Inflammatory macrophage treated with lipopolysaccharide for 1 hour (primary cell): ENCODE measurements around the gene FAM180A.
"Not testable (repeated sequence)": the region's sequence is repeated elsewhere in the genome, so short reads cannot be mapped to it uniquely, and the experiment has no call there.

Experiments
- DNase-seq, 2 donors: peaks; one replicate each; pipeline ENCODE4 v3.0.0-alpha.2; 2020 to 2022

FAM180A gene

GRCh38 chr7:135712182-135712782 is 36.3 kb downstream of the FAM180A start:
- DNase-seq = no peak

DNA sequence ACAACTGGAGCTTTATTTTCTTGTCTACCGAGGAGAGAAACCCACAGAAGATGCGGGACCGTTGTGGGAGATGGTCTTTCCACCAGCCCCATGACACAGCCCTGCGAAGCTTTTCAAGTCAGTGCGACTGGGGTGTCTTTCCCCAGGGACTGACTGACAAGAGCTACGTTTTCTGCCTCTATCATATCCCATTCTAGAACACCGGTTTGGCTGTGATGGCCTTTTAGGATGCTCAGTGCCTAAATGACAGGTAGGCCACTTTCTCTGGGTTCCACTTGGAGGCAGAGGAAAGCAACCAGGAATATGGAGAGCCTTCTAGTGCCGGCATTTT is 37.5 kb downstream of the FAM180A start:
- no peak for DNase-seq

DNA sequence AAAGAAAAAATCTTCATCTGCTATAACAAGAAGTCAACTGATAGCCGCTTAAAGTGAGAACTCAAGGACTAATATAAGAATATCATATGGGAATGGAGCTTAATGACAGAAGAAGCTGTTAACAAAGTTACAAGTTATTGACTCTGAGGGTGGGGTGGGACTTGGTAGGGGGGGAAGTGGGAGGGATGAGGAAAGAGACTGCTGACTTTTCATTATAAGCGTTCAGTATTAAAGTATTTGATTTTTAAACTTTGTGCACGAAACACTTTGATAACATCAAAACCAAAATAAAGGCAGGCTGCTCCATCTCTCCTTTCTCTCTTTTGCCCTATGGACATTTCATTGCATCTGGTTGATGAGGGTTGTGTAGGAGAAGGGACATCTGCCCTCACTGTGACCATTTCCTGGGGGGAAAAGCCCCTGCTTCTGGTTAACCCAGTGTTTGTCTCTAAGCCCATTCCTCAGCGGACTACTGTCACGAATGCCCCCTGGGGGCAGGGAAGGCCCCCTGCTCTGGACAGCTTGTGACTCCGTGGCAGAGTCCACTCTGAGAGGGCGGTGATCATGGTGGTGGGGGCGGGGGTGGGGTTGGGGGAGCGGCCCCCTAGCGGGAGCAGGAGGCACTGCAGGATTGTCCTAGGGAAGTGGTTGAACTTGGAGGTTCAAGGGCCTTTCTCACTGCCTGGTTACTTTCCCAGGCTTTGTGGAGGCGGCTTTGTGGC is 38.0 kb downstream of the FAM180A start:
- peak; percentile 7 to 35 for DNase-seq

- DNase-seq = no peak
These were observed 39.1 kb downstream of the FAM180A start for GRCh38 chr7:135709508-135709907.

GRCh38 chr7:135708041-135708440 is 40.6 kb downstream of the FAM180A start:
- DNase-seq = no peak

DNA sequence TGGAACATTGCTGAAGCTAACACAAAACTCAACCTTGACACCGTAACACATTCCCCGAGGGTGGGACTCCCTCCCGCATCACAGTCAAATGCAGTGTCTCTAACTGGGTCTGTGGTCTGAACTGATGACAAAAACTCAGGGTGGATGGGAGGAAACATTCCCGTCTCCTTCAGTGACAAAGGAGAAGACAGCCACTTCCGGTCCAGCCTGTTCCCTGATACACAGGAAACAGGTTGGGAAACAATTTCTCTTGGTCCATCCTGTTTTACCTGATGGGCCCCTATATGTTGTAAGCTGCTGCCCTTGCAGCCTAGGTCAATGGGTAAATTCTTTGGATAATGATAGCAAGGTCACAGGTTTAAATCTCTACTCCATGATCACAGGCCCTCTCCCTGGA is 41.0 kb downstream of the FAM180A start:
- no peak for DNase-seq

DNA sequence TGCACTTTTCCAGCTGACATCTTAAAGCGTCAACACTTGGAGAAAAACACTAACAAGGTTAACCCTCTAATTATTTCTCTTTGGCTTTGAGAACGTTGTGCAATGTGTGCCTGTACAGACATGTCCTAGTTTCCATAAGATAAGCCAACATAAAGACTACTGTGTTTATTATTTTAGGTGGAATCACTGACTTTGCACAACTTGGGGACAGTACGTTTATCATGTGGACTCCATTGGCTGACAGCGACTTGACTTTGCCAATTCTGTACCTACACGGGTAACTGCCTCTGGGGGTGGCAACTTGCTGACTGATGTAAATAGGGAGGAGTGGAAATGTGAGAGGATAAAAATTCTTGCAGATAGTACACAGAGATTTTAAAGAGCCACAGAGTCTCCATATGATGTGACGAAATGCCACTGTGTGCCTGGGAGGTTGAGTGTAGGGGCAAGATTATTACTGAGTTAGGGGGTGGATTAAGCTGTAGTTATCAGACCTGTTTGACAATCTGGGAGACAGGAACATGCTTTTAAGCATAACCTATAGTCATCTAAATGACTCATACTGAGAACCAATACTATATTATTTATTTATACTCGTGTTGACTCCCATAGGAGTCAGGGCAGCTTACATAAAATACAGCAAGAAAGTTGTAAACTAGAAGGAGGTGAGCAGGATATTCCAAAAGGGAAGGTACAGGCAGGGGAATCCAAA is 41.6 kb downstream of the FAM180A start:
- no peak for DNase-seq

DNA sequence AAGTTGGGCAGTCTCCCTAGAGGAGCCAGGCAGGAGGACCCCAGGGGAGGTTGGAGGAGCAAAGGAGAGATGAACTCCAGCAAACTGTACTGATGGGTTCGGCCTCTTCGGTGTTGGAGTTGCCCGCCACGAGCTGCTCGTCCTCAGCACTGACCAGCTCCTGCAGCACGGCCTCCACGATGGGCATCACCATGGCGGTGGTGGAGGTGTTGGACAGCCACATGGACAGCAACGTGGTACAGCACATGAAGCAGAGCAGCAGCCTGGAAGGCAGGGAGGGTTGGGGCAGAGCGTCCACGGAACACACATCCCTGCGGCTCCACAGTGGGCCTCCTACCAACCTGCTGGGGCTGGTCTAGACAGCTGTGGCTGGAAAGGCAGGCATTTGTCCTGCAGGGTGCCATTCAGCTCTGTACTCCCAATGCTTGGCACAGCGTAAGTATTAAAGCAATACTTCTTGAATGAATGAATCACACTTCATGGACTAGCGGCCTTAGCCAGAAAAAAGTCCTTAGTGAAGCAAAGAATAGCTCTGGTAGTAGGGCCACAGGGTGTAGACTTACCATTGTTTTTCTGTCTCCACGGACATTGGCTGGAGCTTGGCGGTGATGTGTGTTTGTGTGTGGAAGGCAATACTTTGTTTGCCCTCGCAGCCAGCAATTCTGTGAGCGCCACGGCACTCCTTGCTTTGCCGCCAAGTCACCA is 42.4 kb downstream of the FAM180A start:
- DNase-seq = no peak

GRCh38 chr7:135704698-135705097 is 43.9 kb downstream of the FAM180A start:
- DNase-seq = no peak

- DNase-seq = no peak
These were observed 44.5 kb downstream of the FAM180A start for GRCh38 chr7:135704074-135704473.

DNA sequence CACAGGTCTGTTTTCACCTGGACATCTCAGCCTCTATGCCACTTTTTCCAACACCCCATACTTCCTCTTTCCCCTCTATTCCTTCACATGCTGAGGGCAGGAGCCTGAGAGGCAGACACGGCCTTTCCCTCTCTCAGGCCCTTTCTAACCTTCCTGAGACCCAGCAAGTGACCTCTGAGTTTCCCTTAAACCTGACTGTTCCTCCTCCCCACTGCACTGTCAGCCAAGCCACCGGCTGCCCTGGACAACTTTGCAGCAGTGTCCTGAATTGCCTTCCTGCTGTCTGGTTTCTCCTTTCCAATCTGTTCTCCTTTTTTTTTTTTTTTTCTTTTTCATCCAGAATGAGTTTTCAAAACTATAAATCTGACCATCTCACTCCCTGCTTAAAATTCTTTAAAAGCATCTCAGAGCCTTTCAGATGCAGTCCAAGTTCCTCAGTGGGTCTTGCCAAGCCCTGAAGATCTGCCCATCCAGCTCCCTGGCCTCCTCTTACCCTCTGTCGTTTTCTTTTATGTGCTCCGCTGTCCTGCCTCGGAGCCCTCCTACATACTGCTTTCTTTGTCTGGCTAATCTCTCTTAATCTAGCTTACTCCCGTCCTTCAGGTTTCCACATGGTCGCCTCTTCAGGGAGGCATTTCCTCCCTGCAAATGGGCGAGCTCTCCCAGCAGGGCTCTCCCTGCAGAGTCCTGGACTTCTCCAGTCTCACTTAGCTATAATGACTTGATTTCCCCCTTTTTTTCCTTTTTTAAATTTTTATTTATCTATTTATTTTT is 51.1 kb downstream of the FAM180A start:
- DNase-seq = no peak

DNA sequence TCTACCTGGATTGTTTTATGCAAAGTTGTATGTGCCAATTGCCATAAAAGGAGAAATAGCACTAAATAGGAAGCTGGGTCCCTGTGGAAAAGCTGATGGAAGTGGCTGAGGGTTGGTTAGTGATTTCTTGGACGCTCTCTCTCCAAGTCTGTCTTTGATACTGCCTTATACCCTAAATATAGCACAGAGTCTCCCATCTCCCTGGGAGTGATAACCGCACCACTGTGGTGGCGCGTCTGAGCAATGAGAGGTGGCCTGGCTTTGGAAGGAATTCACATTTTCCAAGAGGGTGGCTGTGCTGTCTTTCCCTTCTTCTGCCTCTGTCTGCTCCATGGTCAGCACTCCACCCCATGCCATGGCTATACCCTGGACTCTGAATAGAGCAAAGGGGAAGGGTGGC is 55.1 kb downstream of the FAM180A start:
- no peak for DNase-seq

DNA sequence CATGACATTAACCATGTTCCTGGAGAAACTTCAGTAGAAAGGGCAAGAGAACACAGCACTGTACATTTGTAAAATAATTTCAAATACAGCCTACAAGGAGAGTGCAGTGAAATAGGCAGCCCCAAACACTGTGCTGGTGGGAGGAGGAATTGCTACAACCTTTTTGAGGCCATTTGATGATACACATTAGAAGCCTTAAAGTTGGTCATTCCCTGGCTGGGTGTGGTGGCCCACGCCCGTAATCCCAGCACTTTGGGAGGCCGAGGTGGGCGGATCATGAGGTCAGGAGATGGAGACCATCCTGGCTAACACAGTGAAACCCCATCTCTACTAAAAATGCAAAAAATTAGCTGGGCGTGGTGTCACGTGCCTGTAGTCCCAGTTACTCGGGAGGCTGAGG is 56.0 kb downstream of the FAM180A start:
- not testable (repeated sequence) for DNase-seq

DNA sequence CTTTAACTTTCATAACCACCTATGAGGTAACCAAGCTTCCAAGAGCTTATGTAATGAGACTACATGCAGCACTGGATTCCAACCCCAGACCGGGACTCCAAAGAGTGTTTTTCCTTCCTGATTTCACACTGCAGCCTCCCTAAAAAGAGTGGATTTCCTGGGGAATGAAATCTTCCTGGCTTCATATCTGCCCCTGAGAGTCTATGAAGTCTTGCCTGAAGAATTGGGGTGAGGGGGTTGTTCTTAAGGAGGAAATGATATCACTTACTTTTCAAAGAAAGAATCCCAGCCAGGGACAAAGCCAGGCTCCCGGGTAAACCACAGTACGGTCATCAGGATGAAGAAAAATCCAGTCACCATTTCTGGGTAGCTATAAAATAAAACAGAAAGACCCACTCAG is 56.6 kb downstream of the FAM180A start:
- DNase-seq = no peak

- DNase-seq = no peak
These were observed 58.0 kb downstream of the FAM180A start for GRCh38 chr7:135690566-135690965.

DNA sequence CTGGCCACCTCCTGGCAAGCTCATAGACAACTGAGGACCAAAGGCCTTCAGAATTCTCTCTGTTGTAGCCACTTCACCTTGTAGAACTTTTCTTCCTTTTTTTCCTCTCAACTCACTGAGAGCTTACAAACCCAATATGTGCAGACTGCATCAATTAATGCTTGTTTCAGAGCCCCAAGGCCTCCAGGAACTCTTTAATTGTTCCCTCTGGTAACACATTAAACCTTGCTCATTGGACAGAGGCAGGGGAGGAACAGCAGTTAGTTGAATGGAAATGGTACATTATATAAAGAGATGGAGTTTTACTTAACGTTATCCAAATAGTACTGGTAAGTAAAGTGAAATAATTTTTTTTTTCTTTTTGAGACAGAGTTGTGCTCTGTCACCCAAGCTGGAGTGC is 61.1 kb downstream of the FAM180A start:
- no peak for DNase-seq

GRCh38 chr7:135685306-135686084 is 63.1 kb downstream of the FAM180A start:
- no peak for DNase-seq

GRCh38 chr7:135684699-135685098 is 63.9 kb downstream of the FAM180A start:
- no peak for DNase-seq

- DNase-seq = no peak
These were observed 64.5 kb downstream of the FAM180A start for GRCh38 chr7:135684136-135684535.

GRCh38 chr7:135683609-135684008 is 65.0 kb downstream of the FAM180A start:
- DNase-seq = no peak

- no peak for DNase-seq
These were observed 66.4 kb downstream of the FAM180A start for GRCh38 chr7:135682191-135682590.

DNA sequence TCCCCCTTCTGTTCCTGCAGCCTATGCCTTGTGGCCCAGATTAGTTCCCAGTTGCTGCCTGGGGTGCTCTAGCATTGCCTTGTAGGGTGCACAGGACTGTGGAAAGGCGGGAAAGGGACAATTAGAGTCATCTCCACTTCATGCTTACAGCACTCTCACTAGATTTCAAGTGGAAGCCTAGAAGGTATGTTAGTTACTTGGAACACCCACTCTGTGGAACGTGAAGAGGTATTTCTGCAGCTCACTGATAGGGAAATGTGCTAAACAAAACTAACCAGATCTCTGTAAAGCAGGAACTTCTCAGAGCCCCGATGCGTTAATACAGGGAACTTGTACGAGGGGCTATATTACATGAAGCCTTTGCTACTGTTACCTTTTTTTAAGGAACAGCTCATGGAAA is 66.9 kb downstream of the FAM180A start:
- DNase-seq = no peak
